Common myeloid progenitor, CD34-positive (primary cell): ENCODE measurements around the gene SSUH2.

Experiments used
- CTCF ChIA-PET: fragments of 350-600 bp; sonication (Branson Sonifier 250); formaldehyde crosslinking; loops from one replicate; lab custom pipeline; 2021; ENCODE audit warnings: antibody characterized with exemption; lab: Charles Lee
- POLR2A ChIA-PET: fragments of 350-600 bp; sonication (Branson Sonifier 250); formaldehyde crosslinking; loops from one replicate; lab custom pipeline; 2021; ENCODE audit warnings: antibody characterized with exemption; lab: Charles Lee
- DNase-seq, 3 donors: peaks; one replicate each; pipeline versions ENCODE4 v3.0.0 to v3.0.0-alpha.2; 2013
- H3K27ac ChIP-seq, 2 experiments: 1 replicate in 1 of 2; 2 replicates in 1 of 2; pipeline ENCODE4 v1.7.0; 2013; ENCODE audit warnings: inconsistent platforms in 2 of 2, low read length in 2 of 2, mild to moderate bottlenecking in 2 of 2, low read depth in 1 of 2, moderate library complexity in 1 of 2; ENCODE audit not compliant: severe bottlenecking in 2 of 2, insufficient read depth in 1 of 2, poor library complexity in 1 of 2
- H3K27me3 ChIP-seq, 5 experiments: replicated peaks in 2 of 5; 1 replicate in 3 of 5; 2 replicates in 2 of 5; pipeline versions ENCODE4 v1.6.1 to v1.7.0; 2013; ENCODE audit warnings: low read length in 4 of 5, mild to moderate bottlenecking in 2 of 5, moderate library complexity in 2 of 5, inconsistent platforms in 1 of 5; ENCODE audit not compliant: insufficient read depth in 5 of 5, control insufficient read depth in 4 of 5
- H3K36me3 ChIP-seq, 4 experiments: 1 replicate in 2 of 4; 2 replicates in 2 of 4; pipeline versions ENCODE4 v1.6.1 to v1.7.0; 2013; ENCODE audit warnings: low read length in 3 of 4, control low read depth in 1 of 4, mild to moderate bottlenecking in 1 of 4; ENCODE audit not compliant: control insufficient read depth in 4 of 4, insufficient read depth in 4 of 4
- H3K4me1 ChIP-seq, 4 experiments: 1 replicate in 3 of 4; 2 replicates in 1 of 4; pipeline versions ENCODE4 v1.6.1 to v1.7.1; 2013; ENCODE audit warnings: low read length in 3 of 4, mild to moderate bottlenecking in 3 of 4, control low read depth in 1 of 4, inconsistent platforms in 1 of 4, moderate library complexity in 1 of 4; ENCODE audit not compliant: control insufficient read depth in 4 of 4, insufficient read depth in 4 of 4; ENCODE audit errors: control extremely low read depth in 1 of 4
- H3K4me3 ChIP-seq, 7 experiments: 1 replicate in 4 of 7; 2 replicates in 3 of 7; pipeline versions ENCODE4 v1.5.1 to v1.7.0; 2013; ENCODE audit warnings: mild to moderate bottlenecking in 7 of 7, low read length in 6 of 7, moderate library complexity in 6 of 7, inconsistent platforms in 2 of 7, low read depth in 2 of 7, control low read depth in 1 of 7; ENCODE audit not compliant: insufficient read depth in 4 of 7, control insufficient read depth in 1 of 7; ENCODE audit errors: extremely low read depth in 1 of 7
- H3K9me3 ChIP-seq, 5 experiments: 1 replicate in 4 of 5; 2 replicates in 1 of 5; pipeline versions ENCODE4 v1.6.1 to v1.7.1; 2013; ENCODE audit warnings: low read length in 4 of 5, mild to moderate bottlenecking in 2 of 5, inconsistent platforms in 1 of 5, low read depth in 1 of 5, moderate library complexity in 1 of 5; ENCODE audit not compliant: control insufficient read depth in 4 of 5, insufficient read depth in 2 of 5; ENCODE audit errors: control extremely low read depth in 1 of 5
- WGBS: methylation state at CpG from one replicate; pipeline ENCODE4 v1.1.5; 2013; ENCODE audit not compliant: insufficient coverage; 5-methylcytosine and 5-hydroxymethylcytosine counted together

SSUH2 gene

GRCh38 chr3:8667463-8668091 lies 23.0 kb upstream of the SSUH2 start:
- peaks cover 5 to 10% (median 5%) of the 10 kb centered on the region in 4 experiments for H3K4me1 ChIP-seq
- POLR2A ChIA-PET, result no interaction called here
- no peak overlapping the region for H3K27ac ChIP-seq
- no peaks in the 10 kb centered on the region for H3K36me3 ChIP-seq
- WGBS, result 92% methylated on average over 6 of the region's 6 CpGs
- peaks cover 0 to 2% (median 0%) of the 10 kb centered on the region in 5 experiments for H3K9me3 ChIP-seq
- DNase-seq, result no peak
- H3K27me3 ChIP-seq, result peaks cover 0 to 2% (median 0%) of the 10 kb centered on the region in 5 experiments
- no peak overlapping the region for H3K4me3 ChIP-seq
- CTCF ChIA-PET, result no interaction called here

- Histone ChIP-seq H3K27me3 (peaks cover 0 to 2% (median 0%) of the 10 kb centered on the region in 5 experiments), H3K27ac (no peak overlapping the region), H3K4me3 (no peak overlapping the region), H3K9me3 (no peaks in the 10 kb centered on the region), H3K4me1 (peaks cover 5 to 10% (median 6%) of the 10 kb centered on the region in 4 experiments), H3K36me3 (no peaks in the 10 kb centered on the region)
- peak in 2 of 3 donors; percentile 17 to 41 for DNase-seq
- POLR2A ChIA-PET, result no interaction called here
- CTCF ChIA-PET, result no interaction called here
- 80% methylated on average over 1 of the region's 4 CpGs for WGBS
Measured at GRCh38 chr3:8665407-8665896, 20.9 kb upstream of the SSUH2 start.

GRCh38 chr3:8663177-8664061 lies 18.8 kb upstream of the SSUH2 start:
- H3K4me3 ChIP-seq, result no peak overlapping the region
- DNase-seq, result peak; percentile 57 to 67 (median 60)
- 76% methylated on average over 11 of the region's 12 CpGs for WGBS
- no peaks in the 10 kb centered on the region for H3K27me3 ChIP-seq
- ChIA-PET POLR2A (no interaction called here), CTCF (interaction anchor here (0.9 to 2.5 kb wide), 9 partner anchors 11 to 308 kb away, joined by 3 to 9 read pairs (median 3); partner anchors contain the start of gene OXTR)
- no peak overlapping the region for H3K27ac ChIP-seq
- peaks cover 5 to 21% (median 17%) of the 10 kb centered on the region in 4 experiments for H3K4me1 ChIP-seq
- H3K9me3 ChIP-seq, result no peaks in the 10 kb centered on the region
- no peaks in the 10 kb centered on the region for H3K36me3 ChIP-seq

GRCh38 chr3:8662594-8662993 lies 18.0 kb upstream of the SSUH2 start:
- Histone ChIP-seq H3K4me1 (peaks cover 5 to 29% (median 26%) of the 10 kb centered on the region in 4 experiments), H3K27ac (no peak overlapping the region), H3K27me3 (no peaks in the 10 kb centered on the region), H3K4me3 (no peak overlapping the region), H3K36me3 (no peaks in the 10 kb centered on the region), H3K9me3 (no peaks in the 10 kb centered on the region)
- WGBS, result 94% methylated on average over 4 of the region's 4 CpGs
- DNase-seq, result no peak
- CTCF ChIA-PET, result interaction anchor here (0.9 to 2.5 kb wide), 8 partner anchors 12 to 308 kb away, joined by 3 to 9 read pairs (median 3); partner anchors contain the start of gene OXTR
- POLR2A ChIA-PET, result no interaction called here

- H3K36me3 ChIP-seq, result no peaks in the 10 kb centered on the region
- 96% methylated on average over 3 of the region's 7 CpGs for WGBS
- H3K9me3 ChIP-seq, result no peaks in the 10 kb centered on the region
- ChIA-PET POLR2A (no interaction called here), CTCF (no interaction called here)
- H3K27me3 ChIP-seq, result no peaks in the 10 kb centered on the region
- H3K4me1 ChIP-seq, result peaks cover 3 to 29% (median 26%) of the 10 kb centered on the region in 4 experiments
- no peak overlapping the region for H3K4me3 ChIP-seq
- H3K27ac ChIP-seq, result no peak overlapping the region
- no peak for DNase-seq
Measured at GRCh38 chr3:8660175-8661118, 15.8 kb upstream of the SSUH2 start.

GRCh38 chr3:8659242-8659641 lies 14.6 kb upstream of the SSUH2 start:
- DNase-seq, result no peak
- no peaks in the 10 kb centered on the region for H3K36me3 ChIP-seq
- H3K9me3 ChIP-seq, result no peaks in the 10 kb centered on the region
- H3K4me1 ChIP-seq, result peaks cover 0 to 26% (median 22%) of the 10 kb centered on the region in 4 experiments
- no peak overlapping the region for H3K27ac ChIP-seq
- H3K4me3 ChIP-seq, result no peak overlapping the region
- no peaks in the 10 kb centered on the region for H3K27me3 ChIP-seq
- ChIA-PET POLR2A (no interaction called here), CTCF (no interaction called here)
- 96% methylated on average over 4 of the region's 4 CpGs for WGBS
